H1 (cell line): ENCODE data around the gene MTMR1. TPM values are rescaled to one million over a fixed set of nuclear protein-coding genes. Genes with fewer than 3 reads are reported as not detected.

Source experiments
- CHD7 ChIP-seq: fragments of 300-600 bp; sonication (generic); IDR thresholded peaks from 2 replicates; pipeline ENCODE4 v1.7.1; 2012; ENCODE audit warnings: low read length, moderate library complexity, mild to moderate bottlenecking, inconsistent platforms; ENCODE audit not compliant: insufficient replicate concordance
- NRF1 ChIP-seq: IDR thresholded peaks from 2 replicates; pipeline ENCODE4 v1.6.1; 2011; ENCODE audit warnings: mild to moderate bottlenecking, low read depth, low read length, improper control_type of control experiment
- polyA plus RNA-seq, 7 experiments: library from polyadenylated mRNA; depleted of rRNA in 3 of 7; stranded (reverse) in 5 of 7; unstranded in 2 of 7; fragments of >200 nt in 5 of 7; fragments of 200-250 nt in 2 of 7; gene quantifications; 1 replicate in 5 of 7; 2 replicates in 1 of 7; 4 replicates in 1 of 7; pipeline versions ENCODE4 v1.2.1 to v1.2.3, GENCODE V29; 2011 to 2013; ENCODE audit warnings: missing spikeins in 2 of 7, mixed read lengths in 2 of 7
- total RNA-seq: library from RNA; stranded (reverse); fragmentation: NEBNext Ultra II Directional; extraction: Animal tissue kit (Norgen Biotek cat#: 25700); gene quantifications from 2 replicates; pipeline ENCODE4 v1.2.1, GENCODE V29; 2021
- TF ChIP-seq, protein P1 (sequence below): IDR thresholded peaks from 2 replicates; pipeline ENCODE4 v1.6.1; 2011; ENCODE audit warnings: low read length, improper control_type of control experiment

MTMR1 gene
- total and polyA plus RNA-seq, 2 of the 8 experiments (the other 6 are each of a cell fraction or from before 2014, with no cell fraction given), result 15.1 to 23.8 TPM

GRCh38 chrX:150649096-150649870, 43.9 kb upstream of the MTMR1 start (continued):
- no peak for TF ChIP-seq CHD7
- TF ChIP-seq NRF1, result no peak
- TF ChIP-seq, protein P1, sequence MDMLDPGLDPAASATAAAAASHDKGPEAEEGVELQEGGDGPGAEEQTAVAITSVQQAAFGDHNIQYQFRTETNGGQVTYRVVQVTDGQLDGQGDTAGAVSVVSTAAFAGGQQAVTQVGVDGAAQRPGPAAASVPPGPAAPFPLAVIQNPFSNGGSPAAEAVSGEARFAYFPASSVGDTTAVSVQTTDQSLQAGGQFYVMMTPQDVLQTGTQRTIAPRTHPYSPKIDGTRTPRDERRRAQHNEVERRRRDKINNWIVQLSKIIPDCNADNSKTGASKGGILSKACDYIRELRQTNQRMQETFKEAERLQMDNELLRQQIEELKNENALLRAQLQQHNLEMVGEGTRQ, result no peak
